ENCODE measurements around the gene CRABP2. TPM values are rescaled to one million over a fixed set of nuclear protein-coding genes. Genes with fewer than 3 reads are reported as not detected.

Gene CRABP2
- total RNA-seq, 2 donors from 2014 or later: 0.67 to 2.5 TPM

GRCh38 chr1:156676114-156676819, 29.1 kb downstream of the CRABP2 start:
- Histone ChIP-seq H3K27ac (peak overlapping the region; percentile 90 to 96), H3K36me3 (peaks cover 31% of the 10 kb centered on the region), H3K27me3 (no peaks in the 10 kb centered on the region), H3K4me1 (peaks cover 0 to 55% of the 10 kb centered on the region in 2 donors), H3K9me3 (no peaks in the 10 kb centered on the region), H3K4me3 (peak overlapping the region; percentile 71 to 72)
- no peak for TF ChIP-seq CTCF (IDR thresholded peaks at IDR 0.05)
- DNase-seq (ENCODE audit: low spot score): no peak

GRCh38 chr1:156675210-156676113, 29.9 kb downstream of the CRABP2 start:
- peak overlapping the region; percentile 71 to 72 for H3K4me3 ChIP-seq
- TF ChIP-seq CTCF (IDR thresholded peaks at IDR 0.05): no peak
- H3K36me3 ChIP-seq: peaks cover 39% of the 10 kb centered on the region
- no peak for DNase-seq (ENCODE audit: low spot score)
- no peaks in the 10 kb centered on the region for H3K27me3 ChIP-seq
- peaks cover 0 to 63% of the 10 kb centered on the region in 2 donors for H3K4me1 ChIP-seq
- H3K9me3 ChIP-seq: no peaks in the 10 kb centered on the region
- H3K27ac ChIP-seq: peak overlapping the region; percentile 90 to 96

GRCh38 chr1:156673387-156674121, 31.8 kb downstream of the CRABP2 start:
- H3K4me3 ChIP-seq: peak overlapping the region; percentile 14 to 71
- peaks cover 41% of the 10 kb centered on the region for H3K36me3 ChIP-seq
- H3K27me3 ChIP-seq: no peaks in the 10 kb centered on the region
- peak overlapping the region; percentile 90 to 96 for H3K27ac ChIP-seq
- no peak for TF ChIP-seq CTCF (IDR thresholded peaks at IDR 0.05)
- no peak for DNase-seq (ENCODE audit: low spot score)
- no peaks in the 10 kb centered on the region for H3K9me3 ChIP-seq
- H3K4me1 ChIP-seq: peaks cover 0 to 82% of the 10 kb centered on the region in 2 donors

- Histone ChIP-seq H3K4me3 (no peak overlapping the region), H3K4me1 (peaks cover 0 to 88% of the 10 kb centered on the region in 2 donors), H3K27me3 (no peaks in the 10 kb centered on the region), H3K9me3 (no peaks in the 10 kb centered on the region), H3K27ac (peak overlapping the region; percentile 93 to 96), H3K36me3 (peaks cover 41% of the 10 kb centered on the region)
- no peak for DNase-seq (ENCODE audit: low spot score)
- no peak for TF ChIP-seq CTCF (IDR thresholded peaks at IDR 0.05)
Observed at GRCh38 chr1:156671804-156672203, 33.6 kb downstream of the CRABP2 start.

- TF ChIP-seq CTCF (IDR thresholded peaks at IDR 0.05): no peak
- DNase-seq (ENCODE audit: low spot score): no peak
- H3K27me3 ChIP-seq: no peaks in the 10 kb centered on the region
- peak overlapping the region; percentile 93 to 96 for H3K27ac ChIP-seq
- H3K4me1 ChIP-seq: peaks cover 0 to 90% of the 10 kb centered on the region in 2 donors
- no peaks in the 10 kb centered on the region for H3K9me3 ChIP-seq
- H3K4me3 ChIP-seq: no peak overlapping the region
- H3K36me3 ChIP-seq: peaks cover 41% of the 10 kb centered on the region
Observed at GRCh38 chr1:156670791-156671190, 34.6 kb downstream of the CRABP2 start.

All from right atrium auricular region (tissue), 2 donors.